K562 (cell line): ENCODE data around the gene MINDY4. TPM values are rescaled to one million over a fixed set of nuclear protein-coding genes. Genes with fewer than 3 reads are reported as not detected.

Experiments used
- ARNT ChIP-seq, 2 experiments: fragments of 450-650 bp; IDR thresholded peaks; 2 replicates each; pipeline ENCODE4 v1.6.1; 2016; ENCODE audit warnings: mild to moderate bottlenecking in 1 of 2
- CTBP1 ChIP-seq: fragments of 450-650 bp; IDR thresholded peaks from 2 replicates; pipeline ENCODE4 v1.6.1; 2016; ENCODE audit warnings: borderline replicate concordance
- CUX1 ChIP-seq: fragments of 200-800 bp; sonication (Bioruptor generic); IDR thresholded peaks from 2 replicates; pipeline ENCODE4 v1.6.1; 2016; ENCODE audit warnings: missing genetic modification characterization, missing compliant biosample characterization
- CXXC5 ChIP-seq: fragments of 250-450 bp; sonication (Bioruptor Pico); IDR thresholded peaks from 2 replicates; pipeline ENCODE4 v1.8.0; 2022; ENCODE audit warnings: inconsistent platforms, mild to moderate bottlenecking, moderate library complexity
- ELF2 ChIP-seq: fragments of 250-450 bp; sonication (Bioruptor Pico); IDR thresholded peaks from 2 replicates; pipeline ENCODE4 v1.5.0; 2021; ENCODE audit warnings: mild to moderate bottlenecking
- ERF ChIP-seq: fragments of 450-650 bp; formaldehyde crosslinking; IDR thresholded peaks from 2 replicates; pipeline ENCODE4 v1.4.0; 2020; ENCODE audit warnings: mild to moderate bottlenecking, mixed read lengths
- ETS2 ChIP-seq: IDR thresholded peaks from 2 replicates; pipeline ENCODE4 v1.6.1; 2016; ENCODE audit warnings: borderline replicate concordance, missing genetic modification characterization, mild to moderate bottlenecking, moderate library complexity, missing compliant biosample characterization; ENCODE audit not compliant: poor library complexity, severe bottlenecking
- HDAC1 ChIP-seq, 2 experiments: fragments of 450-650 bp; IDR thresholded peaks; 2 replicates each; pipeline ENCODE4 v1.6.1; 2016 to 2017; ENCODE audit warnings: inconsistent platforms in 1 of 2, mild to moderate bottlenecking in 1 of 2, moderate library complexity in 1 of 2
- MLLT1 ChIP-seq, 2 experiments: fragments of 450-650 bp; IDR thresholded peaks; 2 replicates each; pipeline ENCODE4 v1.6.1; 2016
- MTA2 ChIP-seq: fragments of 450-650 bp; IDR thresholded peaks from 2 replicates; pipeline ENCODE4 v1.6.1; 2016; ENCODE audit warnings: low read depth
- NCOA6 ChIP-seq: fragments of 450-650 bp; IDR thresholded peaks from 2 replicates; pipeline ENCODE4 v1.6.1; 2017; ENCODE audit warnings: mild to moderate bottlenecking
- NELFE ChIP-seq: IDR thresholded peaks from 2 replicates; pipeline ENCODE4 v1.6.1; 2011; ENCODE audit warnings: mild to moderate bottlenecking; ENCODE audit not compliant: insufficient read depth, insufficient read length
- NR2C2 ChIP-seq, 2 experiments: fragments of 200-800 bp in 1 of 2; sonication (Bioruptor generic) in 1 of 2; sonication (generic) in 1 of 2; formaldehyde crosslinking in 1 of 2; IDR thresholded peaks; 2 replicates each; pipeline versions ENCODE4 v1.6.1 to v1.8.0; 2016 to 2022; ENCODE audit warnings: mild to moderate bottlenecking in 1 of 2, missing compliant biosample characterization in 1 of 2, missing genetic modification characterization in 1 of 2, missing genetic modification reagents in 1 of 2
- NRF1 ChIP-seq, 2 experiments: fragments of 450-650 bp; IDR thresholded peaks in 1 of 2; conservative IDR thresholded peaks in 1 of 2; 2 replicates each; pipeline ENCODE4 v1.6.1; 2014; ENCODE audit warnings: mild to moderate bottlenecking in 2 of 2
- PPARD ChIP-seq: fragments of 250-450 bp; sonication (Bioruptor Pico); IDR thresholded peaks from 2 replicates; pipeline ENCODE4 v1.8.0; 2022; ENCODE audit warnings: inconsistent platforms, mild to moderate bottlenecking, moderate library complexity
- PTTG1 ChIP-seq: fragments of 450-650 bp; IDR thresholded peaks from 2 replicates; pipeline ENCODE4 v1.6.1; 2016; ENCODE audit warnings: low read depth, mild to moderate bottlenecking, missing genetic modification characterization, missing compliant biosample characterization
- PYGO2 ChIP-seq: fragments of 450-650 bp; IDR thresholded peaks from 2 replicates; pipeline ENCODE4 v1.6.1; 2016; ENCODE audit warnings: mild to moderate bottlenecking, missing genetic modification characterization, moderate library complexity, missing compliant biosample characterization
- RFX7 ChIP-seq: fragments of 250-450 bp; sonication (Bioruptor Pico); IDR thresholded peaks from 2 replicates; pipeline ENCODE4 v1.5.1; 2021; ENCODE audit warnings: mild to moderate bottlenecking
- TAF9B ChIP-seq: fragments of 450-650 bp; IDR thresholded peaks from 2 replicates; pipeline ENCODE4 v1.6.1; 2018; ENCODE audit warnings: mild to moderate bottlenecking; ENCODE audit not compliant: partially characterized antibody
- USF2 ChIP-seq: sonication (generic); formaldehyde crosslinking; IDR thresholded peaks from 2 replicates; pipeline ENCODE4 v1.5.0; 2020; ENCODE audit warnings: missing genetic modification reagents
- ZNF184 ChIP-seq: sonication (generic); formaldehyde crosslinking; IDR thresholded peaks from 2 replicates; pipeline ENCODE4 v1.5.0; 2020; ENCODE audit warnings: missing genetic modification reagents
- ZNF384 ChIP-seq: IDR thresholded peaks from 2 replicates; pipeline ENCODE4 v1.6.1; 2012; ENCODE audit warnings: low read depth, low read length, improper control_type of control experiment
- polyA plus RNA-seq, 8 experiments: library from polyadenylated mRNA; depleted of rRNA in 4 of 8; stranded (reverse) in 5 of 8; unstranded in 3 of 8; fragments of >200 nt; fragmentation: Nextera tagmentation in 2 of 8; fragmentation: Illumina TruSeq in 1 of 8; extraction: Ambion mirVana in 2 of 8; extraction: Trizol in 1 of 8; gene quantifications; 2 replicates each; pipeline versions ENCODE4 v1.2.1 to v1.2.3, GENCODE V29; 2011 to 2014; ENCODE audit warnings: inconsistent platforms in 1 of 8, missing spikeins in 1 of 8
- total RNA-seq, 7 experiments: library from RNA; depleted of rRNA in 6 of 7; stranded (reverse); fragments of >200 nt in 6 of 7; fragmentation: Illumina TruSeq in 2 of 7; extraction: Trizol in 2 of 7; gene quantifications; 2 replicates each; pipeline versions ENCODE4 v1.2.1 to v1.2.3, GENCODE V29; 2011 to 2021; ENCODE audit warnings: low replicate concordance in 1 of 7

Gene MINDY4
- total and polyA plus RNA-seq, 9 of the 15 experiments (the other 6 are each of a cell fraction or from before 2014, with no cell fraction given), result 2.1 to 16.7 (median 11.0) TPM

- no peak for TF ChIP-seq ERF (CRISPR knock-in tag)
- no peak for TF ChIP-seq NELFE
- TF ChIP-seq ETS2 (tag), result no peak
- no peak for TF ChIP-seq PPARD (CRISPR knock-in tag)
- TF ChIP-seq NR2C2 (CRISPR knock-in tag; IDR thresholded peaks at IDR 0.05), result no peak
- TF ChIP-seq NR2C2 (tag; IDR thresholded peaks at IDR 0.05), result peak; percentile 78
- peak; percentile 86 to 93 for TF ChIP-seq ARNT (IDR thresholded peaks at IDR 0.05)
- peak; percentile 39; the same call in 1 of the 2 replicates for TF ChIP-seq ZNF384
- no peak for TF ChIP-seq RFX7 (CRISPR knock-in tag)
- TF ChIP-seq NCOA6, result no peak
- TF ChIP-seq MTA2, result peak; percentile 97
- TF ChIP-seq CUX1 (CRISPR knock-in tag), result 0 out of 2 replicates have a peak, but pooled peaks have one; percentile 33
- TF ChIP-seq CXXC5, result peak; percentile 81
- TF ChIP-seq ELF2 (CRISPR knock-in tag), result no peak
- TF ChIP-seq PTTG1 (tag), result no peak
- peak; percentile 31 to 38; a peak in 2 of 4 replicates for TF ChIP-seq NRF1 (conservative IDR thresholded peaks at IDR 0.05 in 1 of 2, IDR thresholded peaks at IDR 0.05 in 1 of 2)
- TF ChIP-seq ZNF184 (CRISPR knock-in tag), result no peak
- peak; percentile 40; the same call in 1 of the 2 replicates for TF ChIP-seq PYGO2 (tag)
- no peak for TF ChIP-seq USF2 (CRISPR knock-in tag)
- peak in 1 of 2 experiments; percentile 92; a peak in 2 of 4 replicates for TF ChIP-seq HDAC1 (IDR thresholded peaks at IDR 0.05)
- peak; percentile 67 to 75; a peak in 2 of 4 replicates for TF ChIP-seq MLLT1 (IDR thresholded peaks at IDR 0.05)
- no peak for TF ChIP-seq TAF9B
- TF ChIP-seq CTBP1, result peak; percentile 96
These were observed 143.9 kb downstream of the MINDY4 start (continued) for GRCh38 chr7:30915005-30915601.
